ENCODE measurements around the gene WNT2.

DNA sequence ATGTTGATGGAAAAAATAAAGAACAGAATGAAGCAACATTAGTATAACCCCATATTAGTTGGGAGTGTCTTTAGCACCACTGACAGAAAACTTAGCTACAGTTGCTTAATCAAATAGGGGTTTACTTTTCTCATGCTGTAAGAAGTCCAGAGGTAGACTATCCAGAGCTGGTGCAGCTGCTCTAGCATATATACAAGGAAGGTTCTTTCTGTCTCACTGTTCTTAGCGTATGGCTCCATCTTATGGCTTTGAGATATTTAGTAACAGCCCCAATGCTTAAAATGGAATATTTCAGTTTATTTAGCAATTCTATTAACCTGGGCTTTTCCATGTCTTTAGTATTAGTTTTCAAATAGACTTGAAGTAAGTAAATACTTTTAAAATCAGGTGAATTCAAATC is 15.2 kb upstream of the WNT2 start:
- TF ChIP-seq, protein P1, sequence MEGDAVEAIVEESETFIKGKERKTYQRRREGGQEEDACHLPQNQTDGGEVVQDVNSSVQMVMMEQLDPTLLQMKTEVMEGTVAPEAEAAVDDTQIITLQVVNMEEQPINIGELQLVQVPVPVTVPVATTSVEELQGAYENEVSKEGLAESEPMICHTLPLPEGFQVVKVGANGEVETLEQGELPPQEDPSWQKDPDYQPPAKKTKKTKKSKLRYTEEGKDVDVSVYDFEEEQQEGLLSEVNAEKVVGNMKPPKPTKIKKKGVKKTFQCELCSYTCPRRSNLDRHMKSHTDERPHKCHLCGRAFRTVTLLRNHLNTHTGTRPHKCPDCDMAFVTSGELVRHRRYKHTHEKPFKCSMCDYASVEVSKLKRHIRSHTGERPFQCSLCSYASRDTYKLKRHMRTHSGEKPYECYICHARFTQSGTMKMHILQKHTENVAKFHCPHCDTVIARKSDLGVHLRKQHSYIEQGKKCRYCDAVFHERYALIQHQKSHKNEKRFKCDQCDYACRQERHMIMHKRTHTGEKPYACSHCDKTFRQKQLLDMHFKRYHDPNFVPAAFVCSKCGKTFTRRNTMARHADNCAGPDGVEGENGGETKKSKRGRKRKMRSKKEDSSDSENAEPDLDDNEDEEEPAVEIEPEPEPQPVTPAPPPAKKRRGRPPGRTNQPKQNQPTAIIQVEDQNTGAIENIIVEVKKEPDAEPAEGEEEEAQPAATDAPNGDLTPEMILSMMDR (conservative IDR thresholded peaks at IDR 0.05 in 1 of 2, IDR thresholded peaks at IDR 0.05 in 1 of 2; ENCODE audit: extremely low read depth in 1 of 2, insufficient read depth in 1 of 2, low read depth in 1 of 2, low read length in 2 of 2): no peak
- no peak for TF ChIP-seq EZH2 (IDR thresholded peaks at IDR 0.05; ENCODE audit: borderline replicate concordance, low read length)
